Measurements from ENCODE around the gene WRNIP1. TPM values are rescaled to one million over a fixed set of nuclear protein-coding genes. Genes with fewer than 3 reads are reported as not detected.
A peak's percentile ranks its signal among the peaks of the same experiment; 100 is the strongest.

Gene WRNIP1
- 39.4 TPM for polyA plus RNA-seq (2013, experiment 1 of 2; ENCODE audit: insufficient read length)
- 39.1 TPM for polyA plus RNA-seq (2013, experiment 2 of 2; ENCODE audit: insufficient read length)

DNA sequence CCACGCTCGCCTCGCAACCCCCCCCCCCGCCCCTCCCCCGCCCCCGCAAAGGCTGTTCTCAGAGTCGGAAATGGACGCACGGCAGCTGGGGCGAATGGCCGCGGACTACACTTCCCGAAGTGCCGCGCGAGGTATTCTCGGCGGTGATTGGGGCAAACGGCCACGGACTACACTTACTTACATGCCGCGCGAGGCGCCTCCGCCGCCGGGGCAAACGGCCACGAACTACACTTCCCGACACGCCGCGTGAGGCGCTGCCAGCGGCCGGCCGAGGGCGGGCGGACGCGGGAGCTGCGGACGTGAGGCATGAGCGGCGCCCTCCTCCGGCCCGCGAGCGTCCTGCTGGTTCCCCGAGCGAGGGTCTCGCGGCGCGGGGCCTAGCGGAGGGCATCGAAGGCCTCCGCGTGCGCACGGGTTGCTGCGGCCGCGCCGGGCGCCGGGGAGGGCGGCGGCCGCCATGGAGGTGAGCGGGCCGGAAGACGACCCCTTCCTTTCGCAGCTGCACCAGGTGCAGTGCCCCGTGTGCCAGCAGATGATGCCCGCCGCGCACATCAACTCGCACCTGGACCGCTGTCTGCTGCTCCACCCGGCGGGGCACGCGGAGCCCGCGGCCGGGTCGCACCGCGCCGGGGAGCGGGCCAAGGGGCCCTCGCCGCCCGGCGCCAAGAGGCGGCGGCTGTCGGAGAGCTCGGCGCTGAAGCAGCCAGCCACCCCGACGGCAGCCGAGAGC is at the start of gene WRNIP1:
WRNIP1 (plus strand) TSS at position 228 of the 730 bp plus-strand sequence; CDS start at position 458, 230 bp downstream.
- DNase-seq: peak; percentile 100

DNA sequence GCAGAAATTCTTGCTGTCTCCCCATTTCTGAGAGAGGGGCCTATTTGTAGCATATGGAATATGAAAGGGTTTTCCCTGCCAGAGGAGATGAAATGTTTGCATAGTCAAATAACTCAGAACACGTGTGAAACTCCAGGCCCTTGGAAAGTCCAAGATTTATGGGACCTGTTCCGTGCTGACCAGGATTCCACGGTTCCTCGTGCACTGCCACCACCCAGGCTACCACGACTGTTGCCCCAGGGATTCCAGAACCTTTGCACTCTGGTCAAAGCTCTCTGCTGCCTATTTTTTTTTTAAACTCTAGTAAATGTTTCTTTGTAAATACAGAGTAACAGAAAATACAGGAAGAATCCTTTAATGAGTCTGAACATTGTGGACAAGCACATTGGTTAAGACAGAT is 49.5 kb upstream of the WRNIP1 start:
- DNase-seq: no peak

DNA sequence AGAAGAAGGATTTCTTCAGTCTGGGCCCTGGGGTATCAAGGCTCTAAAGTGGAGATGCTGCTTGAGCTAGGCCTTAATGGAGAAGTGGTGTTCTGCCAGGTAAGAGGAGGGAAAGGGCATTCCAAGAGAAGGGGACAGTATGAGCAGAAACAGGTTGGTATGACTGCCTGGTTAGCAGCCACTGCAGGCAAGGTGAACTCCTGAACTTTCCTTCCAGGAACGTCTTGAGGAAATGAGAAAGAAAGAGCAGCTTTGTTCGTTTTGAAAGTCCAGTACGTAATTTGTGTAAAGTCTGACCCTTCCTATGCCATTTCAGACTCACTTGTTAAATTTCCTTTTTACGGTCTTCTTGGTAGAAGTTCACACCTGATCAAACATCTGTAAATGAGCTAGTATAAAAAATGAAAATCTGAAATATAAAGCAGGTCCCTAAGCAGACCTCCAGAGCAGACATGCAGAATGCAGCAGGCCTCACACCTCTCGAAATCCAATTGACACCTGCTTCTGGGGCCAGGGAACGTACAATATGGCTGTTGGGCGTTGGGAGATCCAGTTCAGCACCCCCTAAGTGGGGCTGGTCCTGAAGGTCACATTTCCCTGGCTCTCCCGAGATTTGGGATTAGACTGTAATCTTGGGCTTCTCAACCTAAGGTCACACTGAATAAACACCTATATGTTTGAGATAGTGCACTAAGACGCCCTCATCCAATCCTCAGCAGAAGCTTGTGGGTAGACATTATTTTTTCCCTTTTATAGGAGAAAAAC is 48.1 kb upstream of the WRNIP1 start:
- no peak for DNase-seq

DNA sequence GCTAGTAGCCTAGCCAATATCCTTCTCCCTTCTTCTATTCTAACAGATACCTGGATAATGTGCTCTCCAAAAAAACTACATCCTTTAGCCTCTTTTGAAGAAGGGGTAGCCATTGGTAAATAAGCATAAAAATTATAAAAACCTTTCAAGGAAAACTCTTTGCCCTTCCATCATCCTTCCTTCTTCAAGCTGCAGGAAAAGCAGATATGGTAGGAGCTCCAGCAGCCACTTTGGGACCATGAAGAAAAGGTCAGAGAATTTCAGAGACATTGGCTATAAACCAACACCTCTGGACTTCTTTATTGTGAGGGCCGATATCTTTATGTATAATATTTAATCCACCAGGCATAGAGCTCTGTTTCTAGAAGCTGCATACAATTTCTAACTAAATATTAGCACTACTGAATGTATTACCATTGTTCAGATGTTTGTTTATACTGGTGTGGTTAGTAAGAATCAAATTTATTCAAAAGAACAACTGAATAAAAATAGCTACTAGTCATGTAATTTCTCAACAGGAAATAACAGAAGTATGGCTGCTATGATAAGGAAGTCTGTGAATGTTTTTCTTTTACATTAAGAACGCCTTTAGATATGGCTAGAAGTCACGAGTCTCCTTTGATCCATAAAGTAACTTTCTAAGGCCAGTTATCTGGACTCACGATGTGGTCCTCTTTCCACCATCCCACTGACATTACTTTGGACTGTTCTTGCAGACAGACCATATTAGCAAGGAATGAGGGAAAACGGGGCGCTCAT is 46.7 kb upstream of the WRNIP1 start:
- no peak for DNase-seq

DNA sequence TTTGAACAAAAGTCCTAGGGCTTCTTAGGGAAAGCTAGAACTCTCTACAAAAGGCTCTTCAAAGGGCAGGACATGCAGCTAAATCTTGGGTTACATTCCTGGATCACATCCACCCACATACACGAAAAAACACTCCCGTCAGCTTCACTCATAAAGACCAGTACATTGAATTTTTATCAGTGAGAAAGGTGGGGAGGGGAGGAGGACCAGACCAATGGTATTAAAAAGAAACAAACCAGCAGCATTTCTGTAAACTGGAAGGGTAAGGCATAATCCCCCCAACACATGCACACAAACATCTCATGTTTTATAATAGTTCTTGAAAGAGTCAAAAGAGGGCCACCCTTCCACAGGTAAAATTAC is 46.1 kb upstream of the WRNIP1 start:
- no peak for DNase-seq

DNA sequence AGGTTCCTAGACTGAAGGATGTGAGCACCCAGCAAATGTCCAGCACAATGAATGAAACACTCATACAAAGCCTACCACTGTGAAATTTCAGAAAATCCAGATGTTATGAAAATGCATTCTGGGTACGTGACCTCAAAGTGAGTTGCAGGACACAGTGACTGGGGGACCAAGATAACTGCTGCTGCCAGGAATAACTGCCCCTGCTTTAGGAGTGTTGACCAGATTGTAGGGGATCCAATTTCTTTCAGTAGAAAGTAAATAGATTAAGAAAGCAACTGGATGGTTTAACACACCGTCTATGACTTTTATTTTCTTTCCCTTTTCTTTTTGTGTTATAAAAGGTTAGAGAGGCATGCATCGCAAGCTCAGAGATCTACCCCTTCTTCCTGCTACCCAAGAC is 44.0 kb upstream of the WRNIP1 start:
- DNase-seq: no peak

DNA sequence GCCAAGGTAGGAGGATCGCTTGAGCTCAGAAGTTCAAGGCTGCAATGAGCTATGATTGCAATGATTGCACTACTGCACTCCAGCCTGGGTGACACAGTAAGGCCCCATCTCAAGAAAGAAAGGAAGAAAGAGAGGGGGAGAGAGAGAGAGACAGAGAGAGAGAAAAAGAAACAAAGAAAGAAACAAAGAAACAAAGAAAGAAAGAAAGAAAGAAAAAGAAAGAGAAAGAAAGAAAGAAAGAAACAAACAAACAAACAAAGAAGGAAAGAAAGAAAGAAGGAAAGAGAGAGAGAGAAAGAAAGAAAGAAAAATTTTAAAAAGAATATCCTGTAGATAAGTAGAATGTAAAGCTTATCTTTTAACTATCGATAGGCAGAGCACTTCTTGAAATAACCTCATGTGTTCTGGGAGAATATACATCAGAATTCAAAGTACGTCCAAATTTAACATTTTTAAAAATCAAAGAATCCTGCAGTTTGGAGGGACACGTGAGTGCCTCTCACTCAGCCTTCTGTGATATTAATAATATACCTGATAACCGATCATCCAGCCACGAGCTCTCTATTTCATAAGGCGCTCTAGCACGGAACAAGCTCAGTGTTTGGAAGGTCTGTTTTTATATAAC is 39.7 kb upstream of the WRNIP1 start:
- no peak for DNase-seq

DNA sequence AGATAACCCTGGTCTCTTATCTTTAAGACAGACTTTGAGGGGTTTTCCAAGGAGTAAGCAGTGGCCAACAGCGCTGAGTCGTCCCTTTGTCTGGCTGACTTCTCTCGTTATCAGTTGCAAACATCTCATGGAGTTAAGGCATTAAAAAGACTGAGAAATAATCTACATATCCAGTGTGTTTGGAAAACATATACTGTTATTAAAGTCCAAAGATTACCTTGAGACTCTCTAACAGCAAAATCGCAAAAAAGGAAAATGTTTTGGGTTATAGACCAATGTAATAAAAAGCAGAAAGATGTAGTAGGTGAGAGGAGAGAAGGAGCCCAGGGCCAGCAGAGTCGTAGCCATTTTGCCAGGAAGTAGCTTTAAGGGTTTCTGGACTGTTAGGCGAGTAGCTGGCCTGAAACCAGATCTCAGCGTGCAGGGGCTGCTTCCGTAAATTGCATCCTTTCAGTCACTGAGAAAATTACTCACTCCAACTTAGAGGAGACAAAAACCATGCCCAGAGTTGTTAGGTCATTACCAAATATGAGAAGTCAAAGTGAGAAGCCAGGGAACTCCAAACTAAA is 39.1 kb upstream of the WRNIP1 start:
- peak; percentile 52 for DNase-seq

DNA sequence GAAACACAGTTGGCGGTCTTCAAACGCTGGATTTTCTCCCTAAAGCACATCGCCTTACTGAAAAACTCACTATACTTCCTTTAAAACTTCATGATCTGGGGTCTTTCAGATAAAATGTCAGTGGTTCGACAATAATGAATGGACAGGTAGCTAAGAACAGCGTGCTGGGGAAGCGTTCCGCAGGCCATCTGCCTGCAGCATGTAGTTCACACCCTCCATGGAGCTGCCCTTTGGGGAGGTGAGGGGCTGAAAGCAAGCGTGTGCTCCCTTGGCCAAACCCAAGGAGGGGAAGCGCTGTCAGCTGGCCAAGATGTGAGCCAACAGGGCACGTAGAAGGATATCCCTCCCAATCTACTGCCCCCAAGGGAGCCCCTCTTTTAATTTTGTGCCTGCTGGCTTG is 35.3 kb upstream of the WRNIP1 start:
- DNase-seq: no peak

DNA sequence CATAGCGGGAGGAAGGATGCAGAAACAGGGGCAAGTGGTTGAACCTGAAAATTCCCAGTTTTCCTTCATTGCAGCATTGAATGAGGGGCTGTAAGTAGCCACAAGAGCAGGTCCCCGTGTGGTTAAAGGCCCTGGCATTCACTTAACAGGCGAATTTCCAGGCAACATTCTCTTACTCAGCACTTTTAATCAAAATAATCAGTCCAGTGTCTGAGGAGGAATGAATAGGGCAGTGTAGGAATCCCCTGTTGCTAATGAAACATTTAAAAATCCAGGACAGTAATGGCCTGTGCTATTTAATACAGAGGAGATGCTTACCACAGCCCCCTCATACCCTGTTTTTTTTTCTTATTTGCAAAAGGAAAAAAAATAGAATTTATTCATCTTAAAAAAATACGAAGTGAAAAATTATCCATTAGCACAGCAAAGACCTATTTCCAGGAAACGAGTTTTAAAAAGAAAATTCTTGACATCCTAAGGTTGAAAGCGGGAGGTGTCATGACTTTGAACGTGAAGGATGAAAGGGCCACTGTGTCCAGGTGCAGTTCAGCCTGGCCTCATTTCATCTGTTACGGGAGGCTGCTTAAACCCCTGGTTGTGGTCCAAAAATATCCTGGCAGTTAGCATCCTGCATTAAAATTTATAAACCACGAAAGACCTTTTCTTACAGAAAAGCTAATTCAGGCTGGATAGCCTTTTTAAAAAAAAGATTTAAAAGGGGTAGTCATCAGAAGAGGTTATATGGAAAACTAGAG is 34.7 kb upstream of the WRNIP1 start:
- DNase-seq: no peak

DNA sequence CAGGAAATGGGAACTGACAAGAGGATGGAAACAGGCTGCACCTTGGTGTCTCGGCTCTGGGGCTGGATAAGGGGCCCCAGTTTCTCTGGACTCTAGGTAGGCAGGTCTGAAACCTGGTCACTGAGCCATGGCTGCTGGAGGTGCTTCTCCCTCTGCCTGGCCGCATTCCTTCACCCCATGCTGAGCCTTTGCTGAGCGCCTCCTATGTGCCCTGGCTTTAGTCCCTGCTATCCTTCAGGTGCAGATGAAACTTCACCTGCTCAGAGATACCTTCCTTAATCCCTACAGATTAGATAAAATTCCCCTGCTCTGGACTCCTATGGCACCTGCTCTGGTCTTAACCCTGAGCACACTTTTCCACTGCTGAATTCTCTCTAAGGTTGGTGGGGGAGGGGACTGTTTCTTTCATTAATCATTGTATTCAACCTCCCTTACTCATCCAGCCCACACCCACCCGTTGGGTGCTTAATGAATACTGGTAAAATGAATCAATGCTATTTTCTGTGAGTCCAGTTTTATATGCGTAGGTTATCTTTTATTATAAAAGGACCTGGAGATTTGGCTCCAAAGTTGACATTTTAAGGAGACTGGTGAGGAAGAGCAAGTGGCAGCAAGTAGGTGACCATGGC is 33.8 kb upstream of the WRNIP1 start:
- no peak for DNase-seq

DNA sequence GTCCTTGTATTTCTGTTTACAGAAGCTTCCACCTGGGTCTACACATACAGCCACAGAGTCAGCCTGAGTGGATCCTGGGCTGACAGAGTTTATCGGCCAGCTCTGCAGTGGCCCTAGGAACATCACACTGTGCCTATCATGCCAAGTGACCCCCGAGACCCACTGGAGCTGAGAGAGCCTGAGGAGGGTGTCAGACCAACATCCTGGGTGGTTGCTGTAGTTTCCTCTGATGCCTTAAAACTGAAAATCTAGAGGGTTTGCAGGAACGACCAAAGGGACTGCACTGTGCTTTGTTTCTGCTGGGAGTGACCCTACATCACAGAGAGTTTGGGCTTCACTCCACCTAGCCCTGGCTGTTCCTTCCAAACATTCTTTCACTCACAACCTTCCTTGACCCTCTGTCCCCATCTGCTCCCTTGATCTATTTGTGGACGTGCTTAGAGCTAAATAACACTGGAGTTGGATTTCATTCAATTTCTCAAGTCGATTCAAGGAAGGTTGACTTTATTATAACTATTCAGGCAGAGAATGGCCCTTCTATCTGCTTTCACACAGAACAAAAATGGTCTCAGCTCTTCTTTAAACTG is 32.6 kb upstream of the WRNIP1 start:
- DNase-seq: no peak

DNA sequence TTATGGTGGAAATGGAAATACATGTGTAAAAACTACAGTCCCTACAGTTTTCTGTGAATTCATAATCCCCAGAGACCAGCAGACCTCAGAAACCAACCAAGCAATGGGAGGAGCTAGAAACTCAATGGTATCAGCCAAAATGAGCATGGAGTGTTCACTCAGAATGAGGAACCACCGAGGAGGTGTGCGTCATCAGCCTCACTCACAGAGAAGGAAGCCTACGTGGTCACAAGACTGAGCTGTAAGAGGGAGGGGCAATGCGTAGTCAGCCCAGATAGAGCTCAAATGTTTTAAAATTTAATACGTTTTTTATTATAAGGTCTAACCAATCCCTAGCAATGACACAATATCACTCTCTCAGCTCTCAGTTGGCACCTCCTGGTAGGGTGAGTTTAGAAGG is 31.9 kb upstream of the WRNIP1 start:
- no peak for DNase-seq

DNA sequence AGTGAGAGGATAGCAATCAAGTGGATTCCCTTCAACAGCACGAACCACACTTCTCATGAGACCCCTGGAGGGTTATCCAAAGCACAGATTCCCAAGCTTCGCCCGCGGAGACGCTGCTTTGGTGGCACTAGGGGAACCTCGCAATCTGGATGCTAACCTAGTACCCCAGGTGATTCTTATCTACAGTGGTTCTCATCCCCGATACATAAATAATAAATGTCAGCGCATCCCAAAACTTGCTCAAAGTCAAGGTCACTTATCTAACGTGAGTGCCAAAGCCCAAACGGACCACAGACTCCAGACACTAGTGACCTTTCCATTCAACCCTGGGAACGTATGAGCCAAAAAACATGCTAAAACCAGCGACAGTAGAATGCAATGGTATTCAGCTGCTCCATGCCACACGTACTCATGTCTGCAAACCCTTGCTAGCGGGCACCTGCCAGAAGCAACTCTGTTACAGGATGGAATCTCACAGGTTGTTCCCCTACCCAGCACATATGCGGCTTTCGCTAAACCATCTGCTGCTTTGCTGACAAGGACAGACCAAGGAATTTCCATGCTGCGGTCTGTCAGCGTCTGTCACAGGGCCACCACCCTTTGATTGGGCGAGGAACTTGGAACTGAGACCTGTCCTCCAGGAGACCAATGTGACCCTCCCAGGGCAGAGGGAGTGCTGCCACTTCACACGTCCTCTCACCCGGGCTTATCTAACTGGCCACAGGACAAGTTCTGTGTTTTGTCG is 31.3 kb upstream of the WRNIP1 start:
- no peak for DNase-seq

DNA sequence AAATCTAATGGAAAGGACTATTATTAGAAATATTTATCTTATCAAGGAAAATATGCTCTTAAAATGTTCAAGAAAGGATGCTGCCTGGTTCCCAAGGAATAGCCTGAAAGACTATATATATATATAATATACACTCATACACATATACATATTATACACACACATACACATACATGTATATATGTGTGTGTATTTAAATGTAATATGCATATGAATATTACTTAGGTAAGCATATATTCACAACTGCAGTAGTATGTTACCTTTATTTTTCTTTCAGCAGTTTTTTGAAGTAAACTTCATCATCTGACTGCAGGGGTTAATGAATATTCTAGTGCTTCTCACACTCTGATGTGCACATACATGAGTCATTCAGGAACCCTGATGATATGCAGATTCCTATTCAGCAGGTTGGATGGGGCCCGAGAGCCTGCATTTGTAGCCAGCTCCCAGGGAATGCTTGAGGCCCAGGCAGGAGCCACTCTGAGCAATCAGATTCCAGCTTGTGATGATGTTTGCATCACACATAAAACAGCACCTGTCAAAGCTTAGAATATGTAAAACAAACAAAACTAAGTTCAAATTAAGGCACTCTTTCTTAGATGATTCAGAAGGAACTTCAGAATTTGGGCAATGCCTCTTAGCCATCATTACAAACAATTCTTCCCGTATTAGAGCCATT is 30.6 kb upstream of the WRNIP1 start:
- DNase-seq: no peak

DNA sequence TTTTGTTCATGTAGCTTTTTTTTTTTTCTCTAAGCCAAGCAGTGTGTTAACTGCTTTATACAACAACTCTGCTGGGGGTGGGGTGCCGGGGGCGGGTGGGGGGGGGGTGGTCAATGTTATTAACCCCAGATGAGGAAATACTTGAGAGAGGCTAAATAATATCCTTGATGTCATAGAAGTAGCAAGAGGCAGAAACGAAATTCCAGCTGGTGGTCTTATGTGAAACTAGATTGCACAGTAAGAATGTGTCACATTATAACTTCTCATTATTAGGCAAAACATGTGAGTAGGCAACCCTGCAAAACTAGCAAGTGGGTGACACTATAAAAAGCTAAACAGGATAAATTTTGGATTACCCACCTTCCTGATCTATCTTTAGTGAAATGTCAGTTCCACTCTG is 27.3 kb upstream of the WRNIP1 start:
- DNase-seq: no peak

DNA sequence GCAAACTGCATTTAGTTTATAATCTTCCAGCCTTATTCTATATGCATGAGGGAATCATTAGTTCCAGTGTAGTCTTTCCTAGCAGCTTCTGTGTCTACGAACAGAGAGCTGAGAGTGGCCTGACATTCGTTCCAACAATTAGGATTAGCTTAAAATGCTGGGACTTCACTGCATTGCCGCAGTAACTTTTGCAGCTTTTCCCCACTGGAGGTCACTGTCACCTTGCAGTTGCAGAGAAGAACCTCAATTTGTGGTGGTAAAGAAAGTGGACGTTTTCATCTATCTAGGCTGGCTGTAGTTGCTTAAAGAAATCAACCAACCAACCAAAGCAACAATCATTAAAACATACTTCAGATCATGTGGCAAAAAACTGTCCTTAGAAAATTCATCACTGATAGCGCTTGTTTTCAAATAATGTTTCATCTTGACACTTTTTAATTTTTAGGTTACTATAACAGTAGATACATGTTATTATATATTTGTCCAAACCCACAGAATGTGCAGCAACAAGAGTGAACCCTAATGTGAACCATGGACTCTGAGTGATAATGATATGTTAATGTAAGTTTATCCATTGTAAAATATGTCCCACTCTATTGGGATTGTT is 26.7 kb upstream of the WRNIP1 start:
- DNase-seq: peak; percentile 66

DNA sequence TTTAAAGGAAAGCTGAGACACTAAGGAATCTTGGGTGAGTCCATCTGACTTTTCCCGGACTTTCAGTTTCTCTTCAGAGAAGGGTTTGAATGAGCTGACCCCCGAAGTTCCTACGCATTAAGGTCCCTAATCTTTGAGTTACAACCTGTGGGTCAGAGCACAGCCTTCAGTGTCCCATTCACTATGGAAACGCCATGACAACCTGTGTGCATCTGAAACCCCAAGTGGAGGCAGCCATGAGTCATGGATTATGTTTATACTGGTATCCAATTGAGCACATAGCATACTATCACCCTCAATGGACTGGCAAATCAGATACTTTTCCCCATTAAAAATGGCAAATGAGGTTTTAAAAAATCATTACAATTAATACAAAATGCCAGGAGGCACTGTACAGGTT is 25.9 kb upstream of the WRNIP1 start:
- DNase-seq: peak; percentile 39

DNA sequence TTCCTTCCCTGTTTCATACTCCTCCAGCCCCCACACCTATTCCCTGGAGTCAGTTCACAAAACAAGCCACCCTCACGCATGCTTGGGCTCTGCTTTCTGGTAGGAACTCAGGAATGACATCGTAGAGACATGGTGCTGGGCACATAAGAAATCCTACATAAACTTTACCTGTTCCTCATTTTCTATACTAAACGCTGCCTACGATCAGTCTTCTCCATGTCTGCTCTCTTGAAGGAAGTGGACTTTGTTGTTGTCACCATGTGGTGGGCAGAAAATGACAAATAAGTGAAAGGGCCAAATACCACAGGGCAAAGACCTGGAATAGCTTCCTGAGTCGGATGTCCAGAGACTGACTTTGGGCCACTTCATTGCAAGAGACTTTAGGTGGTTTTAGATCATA is 24.6 kb upstream of the WRNIP1 start:
- DNase-seq: no peak
